NCI-H1048 (cell line): Measurements from ENCODE around the gene FBXW8.

Source experiments
- DNase-seq: peaks from one replicate; lab custom pipeline; 2025; lab: John Stamatoyannopoulos, UW

The FBXW8 gene

GRCh38 chr12:116955382-116956021, 44.8 kb downstream of the FBXW8 start:
- DNase-seq: no peak

- DNase-seq: no peak
Observed at GRCh38 chr12:116958402-116959197, 47.9 kb downstream of the FBXW8 start.

- no peak for DNase-seq
Observed at GRCh38 chr12:116959198-116959460, 48.4 kb downstream of the FBXW8 start.

- no peak for DNase-seq
Observed at GRCh38 chr12:116959845-116960514, 49.2 kb downstream of the FBXW8 start.

GRCh38 chr12:116962197-116962596, 51.4 kb downstream of the FBXW8 start:
- no peak for DNase-seq

GRCh38 chr12:116962783-116963356, 52.1 kb downstream of the FBXW8 start:
- DNase-seq: no peak

- DNase-seq: no peak
Observed at GRCh38 chr12:116964054-116965050, 53.6 kb downstream of the FBXW8 start.

GRCh38 chr12:116968986-116969385, 58.2 kb downstream of the FBXW8 start:
- DNase-seq: no peak

GRCh38 chr12:116969615-116970585, 59.1 kb downstream of the FBXW8 start:
- DNase-seq: no peak

- no peak for DNase-seq
Observed at GRCh38 chr12:116971222-116971621, 60.5 kb downstream of the FBXW8 start.

GRCh38 chr12:116975779-116976393, 65.1 kb downstream of the FBXW8 start:
- DNase-seq: no peak

- DNase-seq: no peak
Observed at GRCh38 chr12:116977465-116978380, 67.0 kb downstream of the FBXW8 start.

GRCh38 chr12:116978791-116979508, 68.2 kb downstream of the FBXW8 start:
- DNase-seq: no peak

- DNase-seq: no peak
Observed at GRCh38 chr12:116980083-116980482, 69.3 kb downstream of the FBXW8 start.

GRCh38 chr12:116982791-116983411, 72.2 kb downstream of the FBXW8 start:
- no peak for DNase-seq

GRCh38 chr12:116984098-116984497, 73.3 kb downstream of the FBXW8 start:
- DNase-seq: no peak

GRCh38 chr12:116990329-116990728, 79.6 kb downstream of the FBXW8 start:
- DNase-seq: no peak
